Heart left ventricle (tissue), 16 donors: ENCODE data around the gene CTDP1. TPM values are rescaled to one million over a fixed set of nuclear protein-coding genes. Genes with fewer than 3 reads are reported as not detected.

Source experiments
- ATAC-seq, 4 donors: fragments of 200-7000 bp; cut with Tn5 transposase; one replicate each; pipeline ENCODE4 v1.9.1; 2020 to 2022; ENCODE audit warnings: moderate library complexity in 4 of 4, mild to moderate bottlenecking in 3 of 4, moderate number of reproducible peaks in 1 of 4
- DNase-seq, 5 donors: peaks; one replicate each; pipeline ENCODE4 v3.0.0-alpha.2; 2020
- H3K27ac ChIP-seq, 12 donors: fragments of 200-600 bp; sonication (generic) in 4 of 12; one replicate each; pipeline versions ENCODE4 v1.5.0 to v1.8.0; 2016 to 2022; ENCODE audit warnings: mild to moderate bottlenecking in 2 of 12
- H3K27me3 ChIP-seq, 9 donors: fragments of 200-600 bp; sonication (generic) in 2 of 9; one replicate each; pipeline versions ENCODE4 v1.5.1 to v1.8.0; 2016 to 2022; ENCODE audit warnings: mild to moderate bottlenecking in 3 of 9
- H3K36me3 ChIP-seq, 9 donors: fragments of 200-600 bp; sonication (generic) in 2 of 9; one replicate each; pipeline versions ENCODE4 v1.5.0 to v1.8.0; 2018 to 2022; ENCODE audit warnings: mild to moderate bottlenecking in 2 of 9
- H3K4me1 ChIP-seq, 12 donors: fragments of 200-600 bp; sonication (generic) in 4 of 12; one replicate each; pipeline versions ENCODE4 v1.5.0 to v1.8.0; 2016 to 2022; ENCODE audit warnings: mild to moderate bottlenecking in 3 of 12
- H3K4me3 ChIP-seq, 12 donors: fragments of 200-600 bp; sonication (generic) in 4 of 12; one replicate each; pipeline versions ENCODE4 v1.5.0 to v1.8.0; 2017 to 2022; ENCODE audit warnings: mild to moderate bottlenecking in 9 of 12, moderate library complexity in 4 of 12
- H3K9me3 ChIP-seq, 12 donors: fragments of 200-600 bp; sonication (generic) in 4 of 12; one replicate each; pipeline versions ENCODE4 v1.5.0 to v1.8.0; 2016 to 2022; ENCODE audit warnings: mild to moderate bottlenecking in 1 of 12
- POLR2A ChIP-seq, 2 donors: fragments of 450-650 bp; IDR thresholded peaks; one replicate each; pipeline ENCODE4 v1.6.1; 2017; ENCODE audit warnings: antibody characterized with exemption in 2 of 2, mild to moderate bottlenecking in 2 of 2, moderate library complexity in 2 of 2
- WGBS, 4 donors: extraction: QIAGEN DNeasy Blood & Tissue Kit in 2 of 4; methylation state at CpG; one replicate each; pipeline versions ENCODE4 v1.1.5 to v1.1.7; 2013 to 2018; 5-methylcytosine and 5-hydroxymethylcytosine counted together
- intact Hi-C, 10 donors: fragments of 100-400 bp; cut with DNase I; formaldehyde crosslinking; loops; one replicate each; pipeline versions ENCODE4 v1.11.1 to v1.14.2; 2022
- polyA plus RNA-seq, 2 donors: library from polyadenylated mRNA; stranded (reverse); fragments of 200-250 nt; gene quantifications; one replicate each; pipeline ENCODE4 v1.2.3, GENCODE V29; 2013
- total RNA-seq, 9 donors: library from RNA; depleted of rRNA in 2 of 9; stranded (reverse); fragments of >200 nt in 2 of 9; fragmentation: NEBNext Ultra II Directional in 3 of 9; extraction: Animal tissue kit (Norgen Biotek cat#: 25700) in 3 of 9; gene quantifications; one replicate each; pipeline versions ENCODE4 v1.1.0 to v1.2.4, GENCODE V29; 2016 to 2023
- TF ChIP-seq, protein P1 (sequence below), 12 donors: fragments of 200-600 bp; sonication (generic) in 4 of 12; IDR thresholded peaks; one replicate each; pipeline versions ENCODE4 v1.5.0 to v1.8.0; 2018 to 2022; ENCODE audit warnings: antibody characterized with exemption in 12 of 12, mild to moderate bottlenecking in 5 of 12
- donor health status: ischemic (EF 13 %, LVEDD 7.1; RV severe dilation, severe dysfunction).
- donor health status: healthy with polysubstance abuse.
- donor health status: DM: no; HTN: yes; CAD: no.
- donor health status: DM: no; HTN: no; CAD: no.
- donor health status: ischemic (EF 25% LVEDD 6.9; RV normal size, moderate dysfunction).
- donor health status: ischemic (EF 25% LVEDD 5.7; RV mildly dilated, moderate dysfunction).
- donor health status: healthy.
- donor health status: DM: yes; HTN: yes; CAD: no.
- donor health status: ischemic (EF 35%, LVEDD 5.7; RV mildly dilated, moderate dysfunction).
- donor health status: nonischemic (EF 11% LVEDD 7.7; RV severe dilation, severe dysfunction).
- donor health status: DM: yes; HTN: yes; CAD: no.
- donor health status: PGD.
- donor health status: ischemic (EF 29% LVEDD 5.4; RV normal size, mild dysfunction).
- donor health status: nonischemic (EF 23%, LVEDD 6.1; RV moderate dilation, normal function).

CTDP1 gene
- total and polyA plus RNA-seq, 11 donors, result 6.0 to 17.1 (median 10.3) TPM

DNA sequence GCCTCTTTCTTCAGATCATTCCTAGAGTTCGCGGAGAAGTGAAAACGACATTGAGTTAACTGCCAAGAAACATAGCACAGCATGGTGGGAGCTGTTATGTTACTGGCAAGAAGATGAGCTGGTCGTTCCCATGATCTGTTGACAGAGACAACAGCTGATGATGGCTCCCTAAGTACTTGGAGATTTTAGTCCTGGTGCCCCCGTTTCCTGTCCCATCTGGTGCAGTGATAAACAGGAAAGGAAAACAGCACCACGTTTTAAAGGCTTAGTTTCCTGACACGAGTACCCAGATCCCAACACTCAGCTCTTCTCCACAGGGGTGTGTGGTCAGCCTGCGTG, 61.7 kb downstream of the CTDP1 start:
- 75 to 82% (median 81%) methylated on average over 7 to 8 of the region's 8 CpGs for WGBS, 4 donors
- H3K36me3 ChIP-seq, result peaks cover 0 to 66% (median 38%) of the 10 kb centered on the region in 9 donors
- no peak for TF ChIP-seq POLR2A (IDR thresholded peaks at IDR 0.05)
- TF ChIP-seq, protein P1, sequence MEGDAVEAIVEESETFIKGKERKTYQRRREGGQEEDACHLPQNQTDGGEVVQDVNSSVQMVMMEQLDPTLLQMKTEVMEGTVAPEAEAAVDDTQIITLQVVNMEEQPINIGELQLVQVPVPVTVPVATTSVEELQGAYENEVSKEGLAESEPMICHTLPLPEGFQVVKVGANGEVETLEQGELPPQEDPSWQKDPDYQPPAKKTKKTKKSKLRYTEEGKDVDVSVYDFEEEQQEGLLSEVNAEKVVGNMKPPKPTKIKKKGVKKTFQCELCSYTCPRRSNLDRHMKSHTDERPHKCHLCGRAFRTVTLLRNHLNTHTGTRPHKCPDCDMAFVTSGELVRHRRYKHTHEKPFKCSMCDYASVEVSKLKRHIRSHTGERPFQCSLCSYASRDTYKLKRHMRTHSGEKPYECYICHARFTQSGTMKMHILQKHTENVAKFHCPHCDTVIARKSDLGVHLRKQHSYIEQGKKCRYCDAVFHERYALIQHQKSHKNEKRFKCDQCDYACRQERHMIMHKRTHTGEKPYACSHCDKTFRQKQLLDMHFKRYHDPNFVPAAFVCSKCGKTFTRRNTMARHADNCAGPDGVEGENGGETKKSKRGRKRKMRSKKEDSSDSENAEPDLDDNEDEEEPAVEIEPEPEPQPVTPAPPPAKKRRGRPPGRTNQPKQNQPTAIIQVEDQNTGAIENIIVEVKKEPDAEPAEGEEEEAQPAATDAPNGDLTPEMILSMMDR (IDR thresholded peaks at IDR 0.05), result no peak

DNA sequence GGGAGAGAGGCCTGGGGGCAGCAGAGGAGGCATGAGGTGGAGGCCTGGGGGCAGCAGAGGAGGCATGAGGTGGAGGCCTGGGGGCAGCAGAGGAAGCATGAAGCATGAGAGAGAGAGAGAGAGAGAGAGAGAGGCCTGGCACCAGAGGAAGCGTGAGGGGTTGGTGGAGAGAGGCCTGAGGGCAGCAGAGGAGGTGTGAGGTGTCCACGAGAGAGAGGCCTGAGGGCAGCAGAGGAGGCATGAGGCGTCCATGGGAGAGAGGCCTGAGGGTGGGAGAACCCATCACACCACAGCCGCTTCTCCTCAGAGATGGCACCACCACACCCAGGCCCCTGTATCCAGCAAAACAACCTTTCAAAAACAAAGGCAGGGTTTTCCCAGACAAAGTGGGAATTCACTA, 62.5 kb downstream of the CTDP1 start:
- peaks cover 0 to 2% (median 0%) of the 10 kb centered on the region in 12 donors for H3K4me1 ChIP-seq
- DNase-seq, result peak in 1 of 5 donors; percentile 11
- no peak overlapping the region for H3K27ac ChIP-seq
- no peaks in the 10 kb centered on the region for H3K9me3 ChIP-seq
- TF ChIP-seq, protein P1 (IDR thresholded peaks at IDR 0.05), result no peak
- TF ChIP-seq POLR2A (IDR thresholded peaks at IDR 0.05), result no peak
- ATAC-seq, result no peak
- intact Hi-C loops, result no loop called here
- H3K4me3 ChIP-seq, result no peak overlapping the region
- peaks cover 0 to 67% (median 36%) of the 10 kb centered on the region in 9 donors for H3K36me3 ChIP-seq
- H3K27me3 ChIP-seq, result no peaks in the 10 kb centered on the region
- 94 to 99% (median 97%) methylated on average over 4 of the region's 4 CpGs for WGBS, 4 donors

More for the DNA sequence above, 61.7 kb downstream of the CTDP1 start:
- ATAC-seq (no peak), DNase-seq (peak in 1 of 5 donors; percentile 12)
- Histone ChIP-seq H3K4me3 (no peak overlapping the region), H3K27me3 (no peaks in the 10 kb centered on the region), H3K27ac (no peak overlapping the region), H3K9me3 (no peaks in the 10 kb centered on the region), H3K4me1 (peaks cover 0 to 2% (median 0%) of the 10 kb centered on the region in 12 donors)
- intact Hi-C loops, result no loop called here

DNA sequence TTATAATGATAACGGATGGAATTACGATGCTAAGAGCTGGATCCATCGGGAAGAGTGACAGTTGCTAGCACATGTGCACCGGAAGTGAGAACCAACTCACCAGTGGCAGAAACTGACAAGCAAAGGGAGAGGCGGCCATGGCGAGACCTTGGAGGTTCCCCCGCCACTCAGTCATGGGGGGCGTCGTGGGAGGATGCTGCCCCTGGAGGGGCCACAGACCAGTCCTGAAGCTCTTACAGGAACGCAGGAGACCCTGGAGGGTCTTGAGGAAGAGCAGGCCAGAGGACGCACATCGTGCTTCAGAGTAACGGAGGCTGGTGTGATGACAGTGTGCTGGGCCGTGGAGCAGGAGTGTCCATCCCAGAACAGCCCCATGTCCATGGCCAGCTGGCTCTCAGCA, 65.0 kb downstream of the CTDP1 start:
- no peak overlapping the region for H3K4me3 ChIP-seq
- H3K27ac ChIP-seq, result no peak overlapping the region
- WGBS, 4 donors, result 86 to 96% (median 93%) methylated on average over 14 of the region's 14 CpGs
- no peaks in the 10 kb centered on the region for H3K27me3 ChIP-seq
- H3K4me1 ChIP-seq, result no peaks in the 10 kb centered on the region
- intact Hi-C loops, result no loop called here
- no peak for ATAC-seq
- DNase-seq, result peak in 1 of 5 donors; percentile 10
- no peaks in the 10 kb centered on the region for H3K9me3 ChIP-seq
- TF ChIP-seq, protein P1 (IDR thresholded peaks at IDR 0.05), result no peak
- TF ChIP-seq POLR2A (IDR thresholded peaks at IDR 0.05), result no peak
- H3K36me3 ChIP-seq, result peaks cover 0 to 53% (median 28%) of the 10 kb centered on the region in 9 donors

DNA sequence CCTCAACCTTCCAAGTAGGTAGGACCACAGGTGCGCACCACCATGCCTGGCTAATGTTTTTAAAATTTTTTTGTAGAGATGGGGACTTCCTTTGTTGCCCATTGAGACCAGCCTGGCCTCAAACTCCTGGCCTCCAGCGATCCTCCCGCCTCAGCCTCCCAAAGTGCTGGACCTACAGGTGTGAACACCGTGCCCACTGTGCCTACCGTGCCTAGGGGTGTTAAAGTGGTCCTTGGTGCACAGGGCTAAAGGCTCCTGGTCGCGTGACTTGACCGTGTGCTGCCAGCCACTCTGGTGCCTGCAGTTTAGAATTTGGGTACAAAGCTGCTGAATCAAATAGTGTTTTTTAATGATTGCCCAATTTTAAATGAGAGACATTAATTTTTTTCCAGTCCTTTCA, 67.1 kb downstream of the CTDP1 start:
- H3K9me3 ChIP-seq, result no peaks in the 10 kb centered on the region
- intact Hi-C loops, result no loop called here
- TF ChIP-seq POLR2A (IDR thresholded peaks at IDR 0.05), result no peak
- TF ChIP-seq, protein P1 (IDR thresholded peaks at IDR 0.05), result no peak
- 97 to 99% (median 97%) methylated on average over 8 of the region's 8 CpGs for WGBS, 4 donors
- no peak overlapping the region for H3K4me3 ChIP-seq
- H3K27ac ChIP-seq, result no peak overlapping the region
- no peaks in the 10 kb centered on the region for H3K4me1 ChIP-seq
- H3K36me3 ChIP-seq, result peaks cover 0 to 50% (median 24%) of the 10 kb centered on the region in 9 donors
- ATAC-seq (no peak), DNase-seq (peak in 1 of 5 donors; percentile 17)
- no peaks in the 10 kb centered on the region for H3K27me3 ChIP-seq
